H1 (cell line): Measurements from ENCODE around the gene P4HA3. TPM values are rescaled to one million over a fixed set of nuclear protein-coding genes. Genes with fewer than 3 reads are reported as not detected.

Experiments
- CTCF ChIA-PET: fragments of 300-600 bp; sonication (Branson Sonifier 250); formaldehyde crosslinking; loops from one replicate; lab custom pipeline; 2021; ENCODE audit not compliant: partially characterized antibody; lab: Charles Lee
- POLR2A ChIA-PET: fragments of 300-600 bp; sonication (Branson Sonifier 250); formaldehyde crosslinking; loops from one replicate; lab custom pipeline; 2021; ENCODE audit warnings: inconsistent platforms; ENCODE audit not compliant: partially characterized antibody; lab: Charles Lee
- DNase-seq, 2 experiments: peaks; one replicate each; pipeline versions ENCODE4 v3.0.0 to v3.0.0-alpha.2; 2010 to 2022; ENCODE audit warnings: low spot score in 2 of 2, low read depth in 1 of 2, mixed read lengths in 1 of 2
- FAIRE-seq: peaks from 2 replicates; lab custom pipeline; 2011; peaks lifted over from hg19 to GRCh38; lab: Jason Lieb, UNC
- H2AFZ ChIP-seq: 2 replicates; pipeline ENCODE4 v1.8.1; 2012; ENCODE audit warnings: low read length, inconsistent platforms
- H2AK5ac ChIP-seq: 2 replicates; pipeline ENCODE4 v1.6.1; 2013; ENCODE audit warnings: low read depth, low read length
- H2BK120ac ChIP-seq: replicated peaks from 2 replicates; pipeline ENCODE3; 2013; ENCODE audit warnings: low read depth, low read length, inconsistent platforms
- H2BK12ac ChIP-seq: 2 replicates; pipeline ENCODE4 v1.6.1; 2013; ENCODE audit warnings: low read depth, low read length
- H2BK15ac ChIP-seq: 2 replicates; pipeline ENCODE4 v1.6.1; 2013; ENCODE audit warnings: low read length
- H2BK20ac ChIP-seq: 2 replicates; pipeline ENCODE4 v1.6.1; 2013; ENCODE audit warnings: low read length
- H2BK5ac ChIP-seq: 2 replicates; pipeline ENCODE4 v1.6.1; 2013; ENCODE audit warnings: low read depth, low read length
- H3K14ac ChIP-seq: 2 replicates; pipeline ENCODE4 v1.6.1; 2013; ENCODE audit warnings: inconsistent platforms; ENCODE audit not compliant: insufficient read length
- H3K18ac ChIP-seq: 2 replicates; pipeline ENCODE4 v1.6.1; 2013; ENCODE audit warnings: low read length; ENCODE audit errors: extremely low read depth
- H3K23ac ChIP-seq: 2 replicates; pipeline ENCODE4 v1.6.1; 2013; ENCODE audit warnings: inconsistent platforms; ENCODE audit not compliant: insufficient read length
- H3K23me2 ChIP-seq: 2 replicates; pipeline ENCODE4 v1.6.1; 2013; ENCODE audit warnings: low read depth, low read length
- H3K27ac ChIP-seq: 2 replicates; pipeline ENCODE4 v1.6.1; 2011; ENCODE audit warnings: low read depth, low read length, inconsistent platforms
- H3K27me3 ChIP-seq, 4 experiments: replicated peaks in 1 of 4; 1 replicate in 1 of 4; 2 replicates in 3 of 4; pipeline versions ENCODE4 v1.6.1 to v1.8.1; 2011 to 2013; ENCODE audit warnings: low read length in 3 of 4, mild to moderate bottlenecking in 3 of 4, inconsistent platforms in 2 of 4, mixed read lengths in 2 of 4, moderate library complexity in 1 of 4; ENCODE audit not compliant: control insufficient read depth in 3 of 4, insufficient read depth in 3 of 4; ENCODE audit errors: extremely low read depth in 1 of 4
- H3K36me3 ChIP-seq, 4 experiments: 2 replicates each; pipeline versions ENCODE4 v1.6.1 to v1.8.1; 2011 to 2013; ENCODE audit warnings: mild to moderate bottlenecking in 4 of 4, low read length in 3 of 4, moderate library complexity in 2 of 4, control low read depth in 1 of 4, inconsistent platforms in 1 of 4; ENCODE audit not compliant: insufficient read depth in 4 of 4, control insufficient read depth in 2 of 4
- H3K4ac ChIP-seq: replicated peaks from 2 replicates; pipeline ENCODE3; 2013; ENCODE audit warnings: low read length, low read depth, mixed read lengths, inconsistent platforms; ENCODE audit not compliant: insufficient read length
- H3K4me1 ChIP-seq, 4 experiments: replicated peaks in 1 of 4; 1 replicate in 1 of 4; 2 replicates in 3 of 4; pipeline versions ENCODE4 v1.6.1 to v1.8.1; 2011 to 2013; ENCODE audit warnings: low read length in 3 of 4, inconsistent platforms in 2 of 4, mixed read lengths in 1 of 4; ENCODE audit not compliant: insufficient read depth in 4 of 4, control insufficient read depth in 3 of 4
- H3K4me2 ChIP-seq, 2 experiments: 2 replicates each; pipeline versions ENCODE4 v1.6.1 to v1.8.1; 2011 to 2013; ENCODE audit warnings: low read depth in 2 of 2, low read length in 2 of 2, control low read depth in 1 of 2, inconsistent platforms in 1 of 2, mild to moderate bottlenecking in 1 of 2; ENCODE audit not compliant: insufficient read depth in 1 of 2
- H3K4me3 ChIP-seq, 4 experiments: fragments of 200-600, 300-600 bp in 1 of 4; sonication (generic), shearing (Covaris generic), sonication (Bioruptor Twin) in 1 of 4; 2 replicates each; pipeline versions ENCODE4 v1.5.1 to v1.8.1; 2011 to 2016; ENCODE audit warnings: low read length in 4 of 4, low read depth in 3 of 4, control low read depth in 2 of 4, inconsistent platforms in 2 of 4, mild to moderate bottlenecking in 2 of 4, mixed read lengths in 1 of 4, moderate library complexity in 1 of 4; ENCODE audit not compliant: insufficient read depth in 2 of 4; ENCODE audit errors: extremely low read depth in 1 of 4
- H3K56ac ChIP-seq: replicated peaks from 2 replicates; pipeline ENCODE3; 2013; ENCODE audit warnings: low read depth, mild to moderate bottlenecking, mixed read lengths, low read length, inconsistent platforms; ENCODE audit not compliant: insufficient read length
- H3K79me1 ChIP-seq: 2 replicates; pipeline ENCODE4 v1.6.1; 2013; ENCODE audit warnings: low read depth, low read length, control low read depth
- H3K79me2 ChIP-seq, 2 experiments: 2 replicates each; pipeline versions ENCODE4 v1.6.1 to v1.8.1; 2012 to 2013; ENCODE audit warnings: low read length in 2 of 2, mild to moderate bottlenecking in 2 of 2, inconsistent platforms in 1 of 2; ENCODE audit not compliant: insufficient read depth in 2 of 2, control insufficient read depth in 1 of 2
- H3K9ac ChIP-seq, 4 experiments: replicated peaks in 1 of 4; 1 replicate in 1 of 4; 2 replicates in 3 of 4; pipeline versions ENCODE4 v1.6.1 to v1.8.1; 2011 to 2013; ENCODE audit warnings: low read depth in 3 of 4, low read length in 3 of 4, control low read depth in 2 of 4, mild to moderate bottlenecking in 2 of 4, moderate library complexity in 2 of 4, inconsistent platforms in 1 of 4; ENCODE audit errors: extremely low read depth in 1 of 4
- H3K9me3 ChIP-seq, 2 experiments: 2 replicates each; pipeline versions ENCODE4 v1.6.1 to v1.8.1; 2012 to 2013; ENCODE audit warnings: mild to moderate bottlenecking in 2 of 2, moderate library complexity in 2 of 2, control low read depth in 1 of 2, inconsistent platforms in 1 of 2, low read depth in 1 of 2, low read length in 1 of 2, mixed read lengths in 1 of 2; ENCODE audit not compliant: insufficient read depth in 2 of 2
- H4K20me1 ChIP-seq, 2 experiments: replicated peaks in 1 of 2; 2 replicates each; pipeline versions ENCODE3 to v1.8.1; 2011 to 2013; ENCODE audit warnings: inconsistent platforms in 2 of 2, low read length in 2 of 2, mild to moderate bottlenecking in 1 of 2; ENCODE audit not compliant: insufficient read depth in 2 of 2, control insufficient read depth in 1 of 2
- H4K5ac ChIP-seq: 2 replicates; pipeline ENCODE4 v1.6.1; 2013; ENCODE audit warnings: low read length, low read depth, mixed read lengths, inconsistent platforms; ENCODE audit not compliant: insufficient read length
- H4K8ac ChIP-seq: 2 replicates; pipeline ENCODE4 v1.8.0; 2013; ENCODE audit warnings: mild to moderate bottlenecking, moderate library complexity, low read length, inconsistent platforms; ENCODE audit not compliant: insufficient read depth; ENCODE audit errors: extremely low read depth
- H4K91ac ChIP-seq: replicated peaks from 2 replicates; pipeline ENCODE3; 2013; ENCODE audit warnings: low read length, mixed read lengths, inconsistent platforms; ENCODE audit not compliant: insufficient read length
- BACH1 ChIP-seq: IDR thresholded peaks from 2 replicates; pipeline ENCODE4 v1.6.1; 2012; ENCODE audit warnings: low read length, improper control_type of control experiment
- CHD1 ChIP-seq: IDR thresholded peaks from 2 replicates; pipeline ENCODE4 v1.6.1; 2012; ENCODE audit warnings: low read depth, low read length, improper control_type of control experiment
- CREB1 ChIP-seq: IDR thresholded peaks from 2 replicates; pipeline ENCODE4 v1.6.1; 2012; ENCODE audit warnings: inconsistent platforms
- CTCF ChIP-seq, 3 experiments: IDR thresholded peaks; 1 replicate in 2 of 3; 2 replicates in 1 of 3; pipeline versions ENCODE4 v1.5.1 to v1.6.1; 2011; ENCODE audit warnings: low read length in 3 of 3, mild to moderate bottlenecking in 3 of 3, inconsistent platforms in 2 of 3, low read depth in 1 of 3, moderate library complexity in 1 of 3; ENCODE audit not compliant: insufficient read depth in 1 of 3; ENCODE audit errors: control extremely low read depth in 1 of 3
- EGR1 ChIP-seq: IDR thresholded peaks from 2 replicates; pipeline ENCODE4 v1.6.1; 2011; ENCODE audit warnings: low read depth, low read length, borderline replicate concordance
- MAFK ChIP-seq: IDR thresholded peaks from 2 replicates; pipeline ENCODE4 v1.6.1; 2012; ENCODE audit warnings: low read depth, mild to moderate bottlenecking, improper control_type of control experiment, low read length
- RAD21 ChIP-seq, 2 experiments: IDR thresholded peaks in 1 of 2; conservative IDR thresholded peaks in 1 of 2; 2 replicates each; pipeline ENCODE4 v1.6.1; 2011; ENCODE audit warnings: low read depth in 2 of 2, low read length in 2 of 2, improper control_type of control experiment in 1 of 2, inconsistent platforms in 1 of 2, mild to moderate bottlenecking in 1 of 2, moderate library complexity in 1 of 2
- RXRA ChIP-seq: IDR thresholded peaks from 2 replicates; pipeline ENCODE4 v1.6.1; 2011; ENCODE audit warnings: low read depth, mild to moderate bottlenecking, low read length, moderate library complexity; ENCODE audit not compliant: insufficient read depth
- SAP30 ChIP-seq: fragments of 300-600 bp; sonication (generic); IDR thresholded peaks from 2 replicates; pipeline ENCODE4 v1.7.1; 2012; ENCODE audit warnings: low read length, moderate library complexity, mild to moderate bottlenecking, inconsistent platforms; ENCODE audit not compliant: insufficient read depth, insufficient replicate concordance
- SIRT6 ChIP-seq: IDR thresholded peaks from one replicate; pipeline ENCODE4 v1.7.1; 2012; ENCODE audit warnings: low read length, inconsistent platforms
- SIX5 ChIP-seq: IDR thresholded peaks from 2 replicates; pipeline ENCODE4 v1.6.1; 2011; ENCODE audit warnings: mild to moderate bottlenecking, low read depth, low read length
- TAF1 ChIP-seq: IDR thresholded peaks from 2 replicates; pipeline ENCODE4 v1.6.1; 2011; ENCODE audit warnings: mild to moderate bottlenecking, low read depth, low read length
- ZNF274 ChIP-seq: IDR thresholded peaks from 2 replicates; pipeline ENCODE4 v1.7.0; 2012; ENCODE audit warnings: low read length, borderline replicate concordance; ENCODE audit errors: extremely low read depth
- WGBS, 2 experiments: shearing (Covaris generic) in 1 of 2; methylation state at CpG; one replicate each; pipeline versions ENCODE4 v1.1.6 to v1.1.7; 2013 to 2015; ENCODE audit warnings: low lambda C conversion rate in 2 of 2, mixed read lengths in 2 of 2, inconsistent platforms in 1 of 2, low coverage in 1 of 2, missing lambda C conversion rate in 1 of 2; ENCODE audit not compliant: insufficient replicate concordance in 2 of 2, insufficient coverage in 1 of 2, insufficient read length in 1 of 2; ENCODE audit errors: extremely low coverage in 1 of 2, missing lambda C conversion rate in 1 of 2; 5-methylcytosine and 5-hydroxymethylcytosine counted together
- polyA plus RNA-seq, 7 experiments: library from polyadenylated mRNA; depleted of rRNA in 3 of 7; stranded (reverse) in 5 of 7; unstranded in 2 of 7; fragments of >200 nt in 5 of 7; fragments of 200-250 nt in 2 of 7; gene quantifications; 1 replicate in 5 of 7; 2 replicates in 1 of 7; 4 replicates in 1 of 7; pipeline versions ENCODE4 v1.2.1 to v1.2.3, GENCODE V29; 2011 to 2013; ENCODE audit warnings: missing spikeins in 2 of 7, mixed read lengths in 2 of 7
- total RNA-seq: library from RNA; stranded (reverse); fragmentation: NEBNext Ultra II Directional; extraction: Animal tissue kit (Norgen Biotek cat#: 25700); gene quantifications from 2 replicates; pipeline ENCODE4 v1.2.1, GENCODE V29; 2021

Gene P4HA3
- total and polyA plus RNA-seq, 2 of the 8 experiments (the other 6 are each of a cell fraction or from before 2014, with no cell fraction given), result 0.06 TPM; not detected in 1

GRCh38 chr11:74268456-74268855, 43.0 kb downstream of the P4HA3 start:
- Histone ChIP-seq H4K91ac (no peak overlapping the region), H3K23me2 (no peaks in the 10 kb centered on the region), H2AK5ac (no peak overlapping the region), H3K56ac (no peak overlapping the region), H3K4ac (no peak overlapping the region), H2BK20ac (no peak overlapping the region), H2AFZ (no peak overlapping the region), H3K79me2 (no peaks in the 10 kb centered on the region), H3K36me3 (no peaks in the 10 kb centered on the region), H3K4me1 (no peaks in the 10 kb centered on the region), H2BK12ac (no peak overlapping the region), H2BK15ac (no peak overlapping the region), H3K14ac (no peak overlapping the region), H4K20me1 (no peaks in the 10 kb centered on the region), H3K4me2 (no peak overlapping the region), H2BK5ac (no peak overlapping the region), H3K79me1 (no peaks in the 10 kb centered on the region), H3K9ac (no peak overlapping the region), H4K5ac (no peak overlapping the region), H3K4me3 (no peak overlapping the region), H3K27me3 (no peaks in the 10 kb centered on the region), H3K23ac (no peak overlapping the region), H4K8ac (no peak overlapping the region), H3K27ac (no peak overlapping the region), H2BK120ac (no peak overlapping the region), H3K9me3 (no peaks in the 10 kb centered on the region), H3K18ac (no peak overlapping the region)
- FAIRE-seq (no peak), DNase-seq (no peak)
- ChIA-PET POLR2A (no interaction called here), CTCF (interaction anchor here (0.9 to 2.0 kb wide), 4 partner anchors 10 to 434 kb away, joined by 3 to 19 read pairs (median 4); no protein-coding TSS in a partner anchor)
- WGBS, 2 experiments, result 80% methylated on average over 4 of the region's 4 CpGs; no CpG with 5 or more reads in 1 of the 2 experiments
- TF ChIP-seq SIX5 (no peak), TAF1 (no peak), CTCF (IDR thresholded peaks at IDR 0.05; ENCODE audit: control extremely low read depth in 1 of 3, insufficient read depth in 1 of 3, low read depth in 1 of 3, low read length in 3 of 3) (no peak), RAD21 (IDR thresholded peaks at IDR 0.05 in 1 of 2, conservative IDR thresholded peaks at IDR 0.05 in 1 of 2; ENCODE audit: low read depth in 2 of 2, low read length in 2 of 2) (no peak), CREB1 (no peak), RXRA (no peak), ZNF274 (no peak), CHD1 (no peak), SAP30 (no peak), BACH1 (no peak), MAFK (no peak), EGR1 (no peak), SIRT6 (no peak)
